Mesendoderm (in vitro differentiated cells): ENCODE measurements around the gene SLC52A1.
"Not testable (repeated sequence)": the region's sequence is repeated elsewhere in the genome, so short reads cannot be mapped to it uniquely, and the experiment has no call there.

Source experiments
- DNase-seq: peaks from one replicate; pipeline ENCODE4 v3.0.0; 2013
- H2AK5ac ChIP-seq: 2 replicates; pipeline ENCODE4 v1.6.1; 2013; ENCODE audit warnings: low read length, inconsistent platforms
- H2BK120ac ChIP-seq: 2 replicates; pipeline ENCODE4 v1.6.1; 2013; ENCODE audit warnings: low read depth, mild to moderate bottlenecking, low read length, moderate library complexity, mixed read lengths
- H2BK15ac ChIP-seq: replicated peaks from 2 replicates; pipeline ENCODE4 v1.6.1; 2013; ENCODE audit warnings: low read depth, mild to moderate bottlenecking, moderate library complexity
- H2BK5ac ChIP-seq: 2 replicates; pipeline ENCODE4 v1.6.1; 2013; ENCODE audit warnings: low read length, inconsistent platforms
- H3K18ac ChIP-seq: 2 replicates; pipeline ENCODE4 v1.6.1; 2013; ENCODE audit warnings: mild to moderate bottlenecking, low read length, mixed read lengths
- H3K23ac ChIP-seq: one replicate; pipeline ENCODE4 v1.6.1; 2013; ENCODE audit warnings: low read length
- H3K27ac ChIP-seq: 2 replicates; pipeline ENCODE4 v1.5.1; 2013; ENCODE audit warnings: low read depth, mild to moderate bottlenecking, inconsistent platforms, low read length, moderate library complexity
- H3K27me3 ChIP-seq: 2 replicates; pipeline ENCODE4 v1.6.1; 2013; ENCODE audit warnings: low read length, control low read depth, mild to moderate bottlenecking, inconsistent platforms; ENCODE audit not compliant: insufficient read depth, poor library complexity
- H3K36me3 ChIP-seq: 2 replicates; pipeline ENCODE4 v1.6.1; 2013; ENCODE audit warnings: low read length, inconsistent platforms; ENCODE audit not compliant: control insufficient read depth, insufficient read depth
- H3K4ac ChIP-seq: one replicate; pipeline ENCODE4 v1.6.1; 2013; ENCODE audit warnings: low read depth, mild to moderate bottlenecking, low read length, moderate library complexity
- H3K4me1 ChIP-seq: 2 replicates; pipeline ENCODE4 v1.6.1; 2013; ENCODE audit warnings: low read depth, low read length, inconsistent platforms; ENCODE audit not compliant: control insufficient read depth
- H3K4me2 ChIP-seq: 2 replicates; pipeline ENCODE4 v1.6.1; 2013; ENCODE audit warnings: low read length
- H3K4me3 ChIP-seq: 2 replicates; pipeline ENCODE4 v1.5.1; 2013; ENCODE audit warnings: mild to moderate bottlenecking, low read length
- H3K56ac ChIP-seq: one replicate; pipeline ENCODE4 v1.6.1; 2013; ENCODE audit warnings: low read length
- H3K79me1 ChIP-seq: 2 replicates; pipeline ENCODE4 v1.6.1; 2013; ENCODE audit warnings: low read length, inconsistent platforms
- H3K79me2 ChIP-seq: 2 replicates; pipeline ENCODE4 v1.6.1; 2013; ENCODE audit warnings: mild to moderate bottlenecking, low read length; ENCODE audit not compliant: control insufficient read depth, insufficient read depth
- H3K9ac ChIP-seq: 2 replicates; pipeline ENCODE4 v1.6.1; 2013; ENCODE audit warnings: low read length, inconsistent platforms
- H4K5ac ChIP-seq: one replicate; pipeline ENCODE4 v1.6.1; 2013; ENCODE audit warnings: low read length
- H4K8ac ChIP-seq: one replicate; pipeline ENCODE4 v1.6.1; 2013; ENCODE audit warnings: low read depth, mild to moderate bottlenecking, control low read depth, low read length, moderate library complexity
- WGBS: extraction: QIAGEN DNeasy Blood & Tissue Kit; methylation state at CpG from one replicate; pipeline ENCODE4 v1.1.7; 2013; ENCODE audit warnings: low lambda C conversion rate, missing lambda C conversion rate; ENCODE audit not compliant: insufficient coverage; ENCODE audit errors: extremely low coverage; 5-methylcytosine and 5-hydroxymethylcytosine counted together

SLC52A1 gene

DNA sequence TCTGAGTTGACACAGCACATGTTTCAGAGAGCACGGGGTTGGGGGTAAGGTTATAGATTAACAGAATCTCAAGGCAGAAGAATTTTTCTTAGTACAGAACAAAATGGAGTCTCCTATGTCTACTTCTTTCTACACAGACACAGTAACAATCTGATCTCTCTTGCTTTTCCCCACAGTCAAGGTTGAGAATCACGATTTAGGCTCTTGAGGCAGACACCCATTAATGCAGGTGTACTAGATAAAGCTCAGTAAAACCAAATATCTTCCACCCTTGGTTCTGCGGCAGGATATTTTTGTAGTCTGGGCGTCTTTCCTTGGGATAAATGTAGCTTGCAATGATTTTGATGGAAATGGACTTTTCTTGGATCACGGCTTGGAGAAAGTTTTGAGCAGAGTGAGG, 40.2 kb upstream of the SLC52A1 start:
- DNase-seq, H3K27ac ChIP-seq, H4K8ac ChIP-seq, H3K18ac ChIP-seq, H3K4me3 ChIP-seq, H3K9ac ChIP-seq, H3K4ac ChIP-seq, H2BK5ac ChIP-seq, H2AK5ac ChIP-seq, H3K56ac ChIP-seq, H3K23ac ChIP-seq, H3K4me1 ChIP-seq, H3K36me3 ChIP-seq, H3K4me2 ChIP-seq, H2BK120ac ChIP-seq, H3K27me3 ChIP-seq, H4K5ac ChIP-seq, H3K79me1 ChIP-seq, H2BK15ac ChIP-seq, H3K79me2 ChIP-seq: not testable (repeated sequence)
- WGBS = no CpG with 5 or more reads among the region's 5 CpGs

DNA sequence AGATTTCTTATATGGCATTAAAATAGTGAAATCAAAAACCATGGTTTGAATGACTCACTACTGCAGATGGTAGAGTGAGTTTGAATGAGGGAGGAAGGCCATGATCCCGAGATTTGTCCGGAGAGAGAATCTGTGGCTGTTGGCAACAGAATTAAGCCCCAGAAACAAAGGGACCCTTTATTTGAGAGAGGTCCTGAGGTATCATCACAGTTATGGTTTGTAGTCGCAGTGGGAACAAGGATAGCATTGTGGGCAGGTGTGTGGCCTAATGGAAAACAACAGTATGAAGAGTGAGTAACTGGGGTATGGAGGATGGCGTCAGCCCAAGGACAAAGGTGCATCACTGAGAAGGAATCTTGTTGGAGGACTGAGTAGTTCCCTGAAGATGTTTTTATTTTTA, 34.5 kb upstream of the SLC52A1 start:
- H2BK15ac ChIP-seq = no peak overlapping the region
- H3K23ac ChIP-seq = no peak overlapping the region
- no peak overlapping the region for H4K5ac ChIP-seq
- no peak overlapping the region for H2BK120ac ChIP-seq
- H3K36me3 ChIP-seq = no peaks in the 10 kb centered on the region
- H3K27ac ChIP-seq = no peak overlapping the region
- H3K9ac ChIP-seq = no peak overlapping the region
- no peak for DNase-seq
- H3K56ac ChIP-seq = no peak overlapping the region
- H3K79me1 ChIP-seq = no peaks in the 10 kb centered on the region
- H3K18ac ChIP-seq = no peak overlapping the region
- no peak overlapping the region for H4K8ac ChIP-seq
- H2AK5ac ChIP-seq = no peak overlapping the region
- H3K4ac ChIP-seq = no peak overlapping the region
- H2BK5ac ChIP-seq = no peak overlapping the region
- no CpG with 5 or more reads among the region's 4 CpGs for WGBS
- no peak overlapping the region for H3K4me2 ChIP-seq
- no peaks in the 10 kb centered on the region for H3K4me1 ChIP-seq
- no peak overlapping the region for H3K4me3 ChIP-seq
- no peaks in the 10 kb centered on the region for H3K79me2 ChIP-seq
- H3K27me3 ChIP-seq = no peaks in the 10 kb centered on the region

DNA sequence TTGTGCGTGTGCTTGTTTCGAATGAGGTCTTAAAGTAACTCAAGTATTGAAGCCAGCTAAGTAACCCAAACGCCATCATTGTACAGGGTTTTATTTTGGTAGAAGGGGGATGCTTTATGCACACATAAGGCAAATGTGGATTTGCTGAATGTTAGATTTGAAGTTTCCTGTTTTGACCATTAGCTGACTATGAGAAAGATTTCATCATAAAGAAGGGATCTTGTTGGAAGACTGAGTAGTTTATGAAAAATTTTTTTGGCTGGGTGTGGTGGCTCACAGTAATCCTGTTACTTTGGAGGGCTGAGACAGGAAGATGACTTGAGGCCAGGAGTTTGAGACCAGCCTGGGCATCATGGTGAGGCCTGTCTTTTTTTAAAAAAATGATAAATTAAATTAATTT, 33.0 kb upstream of the SLC52A1 start:
- Histone ChIP-seq H3K79me2 (no peaks in the 10 kb centered on the region), H3K36me3 (no peaks in the 10 kb centered on the region), H3K4me3 (no peak overlapping the region), H3K27me3 (no peaks in the 10 kb centered on the region), H3K4me2 (no peak overlapping the region), H2BK120ac (no peak overlapping the region), H4K8ac (no peak overlapping the region), H3K27ac (no peak overlapping the region), H2BK5ac (no peak overlapping the region), H3K9ac (no peak overlapping the region), H3K4ac (no peak overlapping the region), H2AK5ac (no peak overlapping the region), H3K18ac (no peak overlapping the region), H3K56ac (no peak overlapping the region), H4K5ac (no peak overlapping the region), H3K4me1 (no peaks in the 10 kb centered on the region), H3K79me1 (no peaks in the 10 kb centered on the region), H2BK15ac (no peak overlapping the region), H3K23ac (no peak overlapping the region)
- DNase-seq = no peak
- no CpG with 5 or more reads among the region's 3 CpGs for WGBS

DNA sequence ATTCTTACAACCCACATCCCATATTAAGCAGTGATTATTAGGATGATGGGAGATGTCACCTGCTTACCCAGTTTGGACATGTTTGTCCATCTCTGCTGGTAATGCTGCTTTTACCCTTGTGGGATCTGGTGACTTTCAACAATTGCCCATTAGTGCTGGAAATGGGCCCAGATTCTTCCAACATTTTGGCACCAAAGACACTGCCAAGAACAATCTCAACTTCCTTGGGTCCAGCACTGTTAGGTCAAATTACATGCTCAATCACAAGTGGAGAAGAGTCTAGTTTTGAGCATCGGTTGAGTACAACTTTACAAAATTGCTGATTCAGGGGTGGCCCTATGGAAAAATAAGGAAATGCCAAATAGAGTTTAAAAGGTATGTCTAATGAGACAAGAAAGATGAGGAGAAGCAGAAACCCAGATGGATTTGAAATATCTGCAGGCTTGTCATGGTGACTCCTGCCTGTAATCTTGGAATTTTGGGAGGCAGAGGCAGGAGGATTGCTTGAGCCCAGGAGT, 30.1 kb upstream of the SLC52A1 start:
- no peak overlapping the region for H3K18ac ChIP-seq
- H3K4me1 ChIP-seq = no peaks in the 10 kb centered on the region
- WGBS = no CpG with 5 or more reads among the region's 1 CpG
- no peak overlapping the region for H2AK5ac ChIP-seq
- H3K4ac ChIP-seq = no peak overlapping the region
- H2BK5ac ChIP-seq = no peak overlapping the region
- H4K8ac ChIP-seq = no peak overlapping the region
- no peak overlapping the region for H3K4me2 ChIP-seq
- no peak overlapping the region for H3K56ac ChIP-seq
- H3K36me3 ChIP-seq = no peaks in the 10 kb centered on the region
- no peaks in the 10 kb centered on the region for H3K79me1 ChIP-seq
- no peak overlapping the region for H2BK120ac ChIP-seq
- no peak overlapping the region for H2BK15ac ChIP-seq
- no peak overlapping the region for H3K4me3 ChIP-seq
- no peaks in the 10 kb centered on the region for H3K79me2 ChIP-seq
- no peak for DNase-seq
- no peak overlapping the region for H3K23ac ChIP-seq
- no peaks in the 10 kb centered on the region for H3K27me3 ChIP-seq
- H4K5ac ChIP-seq = no peak overlapping the region
- H3K27ac ChIP-seq = no peak overlapping the region
- no peak overlapping the region for H3K9ac ChIP-seq

DNA sequence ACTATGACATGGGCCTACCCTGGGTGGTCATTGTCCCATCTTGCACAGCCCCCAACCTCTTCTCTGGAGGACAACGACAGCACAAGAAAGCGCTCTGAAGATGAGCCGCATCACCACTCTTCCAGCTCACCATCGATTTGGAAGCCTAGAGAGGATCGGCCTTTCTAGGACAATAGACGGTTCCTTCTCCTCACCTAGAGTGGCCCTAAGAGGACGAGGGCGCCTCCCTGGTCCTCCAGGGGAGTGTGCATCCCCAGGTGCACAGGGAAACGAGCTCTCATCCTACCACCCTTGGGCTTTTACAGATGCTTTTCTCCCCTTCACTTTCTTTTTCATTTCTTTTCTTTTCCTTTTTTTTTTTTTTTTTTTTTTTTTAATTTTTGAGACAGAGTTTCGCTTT, 20.3 kb upstream of the SLC52A1 start:
- Histone ChIP-seq H3K23ac (no peak overlapping the region), H3K27ac (no peak overlapping the region), H4K5ac (no peak overlapping the region), H3K56ac (no peak overlapping the region), H3K18ac (no peak overlapping the region), H4K8ac (no peak overlapping the region), H2BK5ac (no peak overlapping the region), H3K79me2 (no peaks in the 10 kb centered on the region), H3K27me3 (no peaks in the 10 kb centered on the region), H3K4me1 (no peaks in the 10 kb centered on the region), H3K9ac (no peak overlapping the region), H3K4ac (no peak overlapping the region), H2AK5ac (no peak overlapping the region), H3K4me2 (no peak overlapping the region), H2BK120ac (no peak overlapping the region), H3K36me3 (no peaks in the 10 kb centered on the region), H3K79me1 (no peaks in the 10 kb centered on the region), H3K4me3 (no peak overlapping the region), H2BK15ac (no peak overlapping the region)
- WGBS = no CpG with 5 or more reads among the region's 10 CpGs
- DNase-seq = peak; percentile 22

DNA sequence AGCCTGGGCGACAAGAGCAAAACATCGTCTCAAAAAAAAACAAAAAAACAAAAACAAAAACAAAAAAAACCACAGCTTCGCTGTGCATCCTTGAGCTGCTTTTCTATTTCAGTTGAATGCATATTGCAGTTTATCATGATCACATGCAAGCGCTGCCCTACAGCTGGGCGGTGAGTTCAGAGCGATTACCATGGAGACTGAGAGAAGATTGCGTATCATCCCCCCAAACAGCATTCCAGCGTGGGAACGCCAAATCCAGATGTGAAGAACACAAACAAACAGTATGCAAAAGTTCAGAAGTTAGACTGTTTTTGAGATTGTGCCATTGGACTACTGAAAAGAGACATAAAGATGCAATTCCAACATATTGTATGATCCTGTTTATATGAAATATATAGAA, 15.1 kb upstream of the SLC52A1 start:
- H3K4me2 ChIP-seq = no peak overlapping the region
- H3K4me3 ChIP-seq = no peak overlapping the region
- no peaks in the 10 kb centered on the region for H3K79me1 ChIP-seq
- no peaks in the 10 kb centered on the region for H3K36me3 ChIP-seq
- no peak overlapping the region for H4K8ac ChIP-seq
- no CpG with 5 or more reads among the region's 9 CpGs for WGBS
- no peaks in the 10 kb centered on the region for H3K79me2 ChIP-seq
- H2AK5ac ChIP-seq = no peak overlapping the region
- H2BK15ac ChIP-seq = no peak overlapping the region
- no peak overlapping the region for H3K18ac ChIP-seq
- no peak overlapping the region for H3K27ac ChIP-seq
- no peak for DNase-seq
- H3K9ac ChIP-seq = no peak overlapping the region
- H2BK120ac ChIP-seq = no peak overlapping the region
- no peak overlapping the region for H3K4ac ChIP-seq
- H3K27me3 ChIP-seq = no peaks in the 10 kb centered on the region
- H4K5ac ChIP-seq = no peak overlapping the region
- H2BK5ac ChIP-seq = no peak overlapping the region
- H3K56ac ChIP-seq = no peak overlapping the region
- no peaks in the 10 kb centered on the region for H3K4me1 ChIP-seq
- H3K23ac ChIP-seq = no peak overlapping the region
